Kidney epithelial cell (primary cell): ENCODE measurements around the gene PI3. TPM values are rescaled to one million over a fixed set of nuclear protein-coding genes. Genes with fewer than 3 reads are reported as not detected.
A peak's percentile ranks its signal among the peaks of the same experiment; 100 is the strongest.
"Not testable (repeated sequence)": the region's sequence is repeated elsewhere in the genome, so short reads cannot be mapped to it uniquely, and the experiment has no call there.

ENCODE experiments used
- DNase-seq: peaks from one replicate; pipeline ENCODE4 v3.0.0-alpha.2; 2010; ENCODE audit warnings: low read depth
- H3K27me3 ChIP-seq: 2 replicates; pipeline ENCODE4 v1.6.0; 2011; ENCODE audit warnings: low read length; ENCODE audit not compliant: control insufficient read depth, insufficient read depth
- H3K36me3 ChIP-seq: 2 replicates; pipeline ENCODE4 v1.5.1; 2011; ENCODE audit warnings: low read length; ENCODE audit not compliant: control insufficient read depth, insufficient read depth
- H3K4me3 ChIP-seq: 2 replicates; pipeline ENCODE4 v1.5.1; 2011; ENCODE audit warnings: low read depth, mild to moderate bottlenecking, control low read depth, low read length
- total RNA-seq: library from RNA; depleted of rRNA; stranded (reverse); fragments of >200 nt; gene quantifications from 2 replicates; pipeline ENCODE4 v1.2.3, GENCODE V29; 2015
- TF ChIP-seq, protein P1 (sequence below): IDR thresholded peaks from 2 replicates; pipeline ENCODE4 v1.5.1; 2011; ENCODE audit warnings: mild to moderate bottlenecking, moderate library complexity, low read length, control low read depth, inconsistent platforms; ENCODE audit not compliant: insufficient read depth, poor library complexity, severe bottlenecking

The PI3 gene, protein sequence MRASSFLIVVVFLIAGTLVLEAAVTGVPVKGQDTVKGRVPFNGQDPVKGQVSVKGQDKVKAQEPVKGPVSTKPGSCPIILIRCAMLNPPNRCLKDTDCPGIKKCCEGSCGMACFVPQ
- total RNA-seq, result not detected in 2 replicates

DNA sequence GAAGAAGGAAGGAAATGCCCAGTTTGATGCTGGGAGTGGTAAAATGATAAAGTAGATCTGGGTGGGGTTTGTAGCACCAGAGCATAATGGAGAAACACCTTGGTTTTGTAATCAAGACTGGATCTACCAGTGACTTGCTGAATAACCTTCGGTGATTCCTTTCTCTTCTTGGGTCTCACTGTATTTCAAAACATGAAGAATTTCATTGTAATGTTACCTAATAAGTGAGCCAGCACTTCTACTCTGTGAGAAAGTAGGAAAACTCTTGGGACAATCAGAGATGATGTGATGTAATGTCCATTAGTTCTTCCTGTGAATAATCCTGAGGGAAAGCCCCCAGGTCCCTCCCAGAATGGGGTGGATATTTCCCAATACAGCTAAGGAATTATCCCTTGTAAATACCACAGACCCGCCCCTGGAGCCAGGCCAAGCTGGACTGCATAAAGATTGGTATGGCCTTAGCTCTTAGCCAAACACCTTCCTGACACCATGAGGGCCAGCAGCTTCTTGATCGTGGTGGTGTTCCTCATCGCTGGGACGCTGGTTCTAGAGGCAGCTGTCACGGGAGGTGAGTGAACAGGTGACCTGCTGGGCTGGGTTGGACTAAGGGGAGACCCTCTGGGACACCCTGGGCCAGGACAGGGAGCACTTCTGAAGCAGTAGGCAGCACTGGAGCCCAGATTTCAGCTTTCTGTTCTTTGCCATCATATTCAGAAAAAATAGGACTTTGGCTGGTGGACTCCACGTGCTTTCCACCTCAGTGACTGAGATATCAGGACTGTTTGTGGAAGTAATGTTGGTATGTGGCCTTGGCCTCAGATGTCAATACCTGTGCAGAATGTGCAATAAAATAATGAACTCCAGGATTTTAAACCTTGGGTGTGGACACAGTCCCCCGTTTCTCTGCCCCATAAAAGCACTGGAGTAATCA lies at the start of gene PI3:
Gene PI3 (plus strand): TSS at position 469 of the 931 bp plus-strand sequence. CDS start 21 bp downstream, at position 490.
- Histone ChIP-seq H3K4me3 (no peak within 1 kb of the TSS), H3K27me3 (no peaks in the 10 kb centered on the region), H3K36me3 (no peaks in the 10 kb centered on the region)
- peak; percentile 21 for DNase-seq
- TF ChIP-seq, protein P1, sequence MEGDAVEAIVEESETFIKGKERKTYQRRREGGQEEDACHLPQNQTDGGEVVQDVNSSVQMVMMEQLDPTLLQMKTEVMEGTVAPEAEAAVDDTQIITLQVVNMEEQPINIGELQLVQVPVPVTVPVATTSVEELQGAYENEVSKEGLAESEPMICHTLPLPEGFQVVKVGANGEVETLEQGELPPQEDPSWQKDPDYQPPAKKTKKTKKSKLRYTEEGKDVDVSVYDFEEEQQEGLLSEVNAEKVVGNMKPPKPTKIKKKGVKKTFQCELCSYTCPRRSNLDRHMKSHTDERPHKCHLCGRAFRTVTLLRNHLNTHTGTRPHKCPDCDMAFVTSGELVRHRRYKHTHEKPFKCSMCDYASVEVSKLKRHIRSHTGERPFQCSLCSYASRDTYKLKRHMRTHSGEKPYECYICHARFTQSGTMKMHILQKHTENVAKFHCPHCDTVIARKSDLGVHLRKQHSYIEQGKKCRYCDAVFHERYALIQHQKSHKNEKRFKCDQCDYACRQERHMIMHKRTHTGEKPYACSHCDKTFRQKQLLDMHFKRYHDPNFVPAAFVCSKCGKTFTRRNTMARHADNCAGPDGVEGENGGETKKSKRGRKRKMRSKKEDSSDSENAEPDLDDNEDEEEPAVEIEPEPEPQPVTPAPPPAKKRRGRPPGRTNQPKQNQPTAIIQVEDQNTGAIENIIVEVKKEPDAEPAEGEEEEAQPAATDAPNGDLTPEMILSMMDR, result no peak

DNA sequence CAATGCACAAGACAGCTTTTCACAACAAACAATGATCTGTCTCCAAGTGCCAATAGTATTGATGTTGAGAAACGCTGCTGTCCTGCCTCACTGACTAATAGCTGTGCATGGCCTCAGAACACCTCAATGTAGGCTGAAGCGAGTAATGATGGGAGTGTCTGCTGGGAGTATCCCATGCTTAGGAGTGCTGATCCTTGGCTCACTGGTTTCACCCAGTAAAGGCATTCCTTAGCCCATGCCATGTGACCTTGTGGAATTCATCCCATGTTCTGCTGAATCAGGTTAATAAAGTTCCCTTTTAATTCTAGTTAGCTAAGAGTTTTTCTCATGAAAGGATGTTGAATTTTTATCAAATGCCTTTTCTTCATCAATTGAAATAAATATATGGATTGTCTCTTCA lies 46.6 kb upstream of the PI3 start:
- no peak overlapping the region for H3K4me3 ChIP-seq
- no peaks in the 10 kb centered on the region for H3K27me3 ChIP-seq
- no peaks in the 10 kb centered on the region for H3K36me3 ChIP-seq
- DNase-seq, result peak; percentile 42
- TF ChIP-seq, protein P1, result no peak

DNA sequence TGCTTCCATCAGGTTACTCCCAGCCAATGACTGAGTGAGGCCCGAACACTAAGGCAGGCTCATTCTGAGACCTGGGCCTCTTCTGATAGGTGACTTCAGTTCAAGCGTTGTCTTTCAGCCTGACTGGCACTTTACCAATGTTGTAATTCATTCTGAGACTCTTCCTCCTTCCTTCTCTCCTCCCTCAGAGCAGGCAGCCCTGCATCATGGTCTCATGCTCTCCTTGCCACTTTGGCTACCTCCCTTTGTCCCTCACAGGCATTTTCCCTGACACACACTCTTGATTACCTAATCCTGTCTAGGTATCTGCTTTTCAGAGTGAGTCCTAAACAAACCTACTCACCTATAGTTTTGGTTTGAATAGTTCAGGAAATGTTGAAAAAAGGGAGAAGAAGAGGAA lies 37.8 kb upstream of the PI3 start:
- DNase-seq, result no peak
- H3K36me3 ChIP-seq, result no peaks in the 10 kb centered on the region
- H3K27me3 ChIP-seq, result peaks cover 2% of the 10 kb centered on the region
- no peak overlapping the region for H3K4me3 ChIP-seq
- TF ChIP-seq, protein P1, result no peak

DNA sequence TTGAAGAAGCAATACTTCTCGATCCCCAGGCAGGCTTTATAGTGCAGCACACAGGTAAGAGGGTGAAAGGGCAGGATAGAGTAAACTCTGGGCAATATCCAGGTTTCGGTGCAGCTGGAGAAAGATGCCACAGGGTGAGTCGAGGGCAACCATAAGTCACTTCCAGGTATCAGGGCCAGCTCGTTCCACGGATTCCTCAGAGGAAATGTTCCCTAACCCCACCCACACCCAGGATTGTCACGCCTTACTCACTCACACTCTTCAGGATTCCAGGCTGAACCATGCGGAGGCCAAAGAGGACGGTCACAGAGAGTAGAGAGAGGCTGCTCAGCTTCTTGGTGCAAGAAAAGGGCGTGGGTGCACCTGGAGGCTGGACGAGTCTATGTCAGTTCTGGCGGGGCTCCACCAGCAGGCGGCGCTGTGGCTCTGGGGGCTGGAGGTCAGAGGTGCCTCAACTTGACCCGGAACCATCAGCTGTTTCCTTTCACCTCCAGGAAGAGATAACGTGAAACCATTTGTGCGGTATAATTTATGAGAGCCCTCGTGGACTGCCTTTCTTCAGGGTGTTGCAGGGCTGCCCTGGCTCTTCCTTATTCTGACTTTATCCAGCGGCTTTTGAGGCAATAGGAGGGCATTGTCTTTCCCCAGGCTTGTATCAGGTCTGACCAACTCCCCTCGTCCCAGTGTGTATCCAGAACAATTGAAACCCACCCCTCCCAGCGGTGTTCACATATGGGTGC lies 36.0 kb upstream of the PI3 start:
- H3K4me3 ChIP-seq, result no peak overlapping the region
- TF ChIP-seq, protein P1, result peak; percentile 72
- peaks cover 2% of the 10 kb centered on the region for H3K27me3 ChIP-seq
- no peak for DNase-seq
- no peaks in the 10 kb centered on the region for H3K36me3 ChIP-seq

DNA sequence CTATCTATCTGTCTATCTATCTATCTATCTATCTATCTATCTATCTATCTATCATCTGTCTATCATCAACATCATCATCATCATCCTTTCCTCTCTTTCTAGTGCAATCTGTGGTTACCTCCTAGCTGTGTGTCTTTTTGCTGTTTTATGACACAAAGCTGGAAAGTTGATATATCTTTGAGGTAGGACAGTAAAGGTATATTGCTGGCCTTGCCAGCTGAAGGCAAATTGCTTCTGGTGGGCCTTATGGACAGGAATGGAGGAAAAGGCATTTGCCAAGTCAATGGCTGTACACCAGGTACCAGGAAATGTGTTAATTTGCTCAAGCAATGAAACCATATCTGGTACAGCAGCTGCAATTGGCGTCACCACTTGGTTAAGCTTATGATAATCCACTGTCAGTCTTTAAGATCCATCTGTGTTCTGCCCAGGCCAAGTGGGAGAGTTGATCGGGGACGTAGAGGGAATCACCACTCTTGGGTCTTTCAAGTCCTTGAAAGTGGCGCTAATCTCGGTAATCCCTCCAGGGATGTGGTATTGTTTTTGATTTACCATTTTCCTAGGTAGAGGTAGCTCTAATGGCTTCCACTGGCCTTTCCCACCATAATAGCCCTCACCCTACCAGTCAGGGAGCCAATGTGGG lies 34.8 kb upstream of the PI3 start:
- not testable (repeated sequence) for H3K36me3 ChIP-seq, H3K27me3 ChIP-seq, DNase-seq, H3K4me3 ChIP-seq

DNA sequence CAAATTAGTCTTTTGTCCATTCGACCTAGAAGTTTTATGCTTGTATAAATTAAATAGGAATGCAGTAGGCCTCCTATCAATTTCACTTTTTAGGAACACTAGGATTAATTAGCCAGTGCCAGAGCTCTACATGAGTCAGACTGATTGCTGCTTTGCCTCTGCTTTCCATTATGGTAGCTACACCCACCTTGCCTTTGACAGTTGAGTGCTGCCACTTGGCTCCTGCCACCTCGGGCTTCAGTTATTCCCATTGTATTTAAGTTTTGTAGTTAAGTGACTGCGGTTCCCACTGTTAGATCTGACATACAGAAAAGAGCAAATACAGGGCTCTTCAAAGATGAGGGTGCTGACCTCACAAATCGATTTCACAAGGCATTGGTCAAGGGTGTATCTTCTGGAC lies 33.9 kb upstream of the PI3 start:
- TF ChIP-seq, protein P1, result no peak
- H3K27me3 ChIP-seq, result peaks cover 2% of the 10 kb centered on the region
- no peak overlapping the region for H3K4me3 ChIP-seq
- DNase-seq, result no peak
- no peaks in the 10 kb centered on the region for H3K36me3 ChIP-seq
